Activated T-helper 9 cell treated with anti-CD3 and anti-CD28 coated beads, Interleukin-2, amount 50 U/mL, for 16 hours (primary cell): Measurements from ENCODE around the gene SPIB.
A peak's percentile ranks its signal among the peaks of the same experiment; 100 is the strongest.
"Not testable (repeated sequence)": the region's sequence is repeated elsewhere in the genome, so short reads cannot be mapped to it uniquely, and the experiment has no call there.

Experiments
- DNase-seq: peaks from one replicate; pipeline ENCODE4 v3.0.0-alpha.2; 2020; ENCODE audit warnings: low read depth

Gene SPIB

GRCh38 chr19:50439130-50439529 lies 20.4 kb downstream of the SPIB start:
- DNase-seq = not testable (repeated sequence)

- no peak for DNase-seq
Measured at GRCh38 chr19:50444059-50444458, 25.3 kb downstream of the SPIB start.

- no peak for DNase-seq
Measured at GRCh38 chr19:50447053-50447452, 28.3 kb downstream of the SPIB start.

GRCh38 chr19:50447750-50448149 lies 29.0 kb downstream of the SPIB start:
- DNase-seq = no peak

- DNase-seq = no peak
Measured at GRCh38 chr19:50449236-50449899, 30.6 kb downstream of the SPIB start.

- DNase-seq = no peak
Measured at GRCh38 chr19:50450369-50451222, 31.9 kb downstream of the SPIB start.

GRCh38 chr19:50451223-50451534 lies 32.4 kb downstream of the SPIB start:
- no peak for DNase-seq

GRCh38 chr19:50453243-50453642 lies 34.5 kb downstream of the SPIB start:
- no peak for DNase-seq

GRCh38 chr19:50455992-50456391 lies 37.3 kb downstream of the SPIB start:
- no peak for DNase-seq

GRCh38 chr19:50457300-50457699 lies 38.6 kb downstream of the SPIB start:
- no peak for DNase-seq

GRCh38 chr19:50458396-50459066 lies 39.8 kb downstream of the SPIB start:
- no peak for DNase-seq

GRCh38 chr19:50459067-50459456 lies 40.3 kb downstream of the SPIB start:
- no peak for DNase-seq

GRCh38 chr19:50459638-50460037 lies 40.9 kb downstream of the SPIB start:
- no peak for DNase-seq

GRCh38 chr19:50460161-50460765 lies 41.5 kb downstream of the SPIB start:
- no peak for DNase-seq

- peak; percentile 21 for DNase-seq
Measured at GRCh38 chr19:50461066-50461875, 42.5 kb downstream of the SPIB start.

- no peak for DNase-seq
Measured at GRCh38 chr19:50462970-50463369, 44.2 kb downstream of the SPIB start.

GRCh38 chr19:50464348-50464747 lies 45.6 kb downstream of the SPIB start:
- DNase-seq = no peak

GRCh38 chr19:50465000-50465399 lies 46.3 kb downstream of the SPIB start:
- DNase-seq = no peak

- DNase-seq = no peak
Measured at GRCh38 chr19:50465986-50466705, 47.4 kb downstream of the SPIB start.

- DNase-seq = no peak
Measured at GRCh38 chr19:50466706-50467039, 47.9 kb downstream of the SPIB start.

GRCh38 chr19:50467566-50467965 lies 48.8 kb downstream of the SPIB start:
- no peak for DNase-seq
